SK-N-SH (cell line): Measurements from ENCODE around the gene OPCML. TPM values are rescaled to one million over a fixed set of nuclear protein-coding genes. Genes with fewer than 3 reads are reported as not detected.

Experiments
- CTCF ChIA-PET: fragments of 300-600, 350-600 bp; formaldehyde crosslinking; extraction: SDS; loops from one replicate; lab custom pipeline; 2021; lab: Yijun Ruan, JAX
- POLR2A ChIA-PET: fragments of 350-600 bp; sonication (Branson Sonifier 250); formaldehyde crosslinking; extraction: SDS; loops from one replicate; lab custom pipeline; 2020; ENCODE audit warnings: antibody characterized with exemption, inconsistent platforms; lab: Yijun Ruan, JAX
- DNase-seq: peaks from one replicate; pipeline ENCODE4 v3.0.0; 2012
- H2AFZ ChIP-seq: fragments of 200-600 bp; sonication (generic); 2 replicates; pipeline ENCODE4 v1.8.1; 2016; ENCODE audit warnings: antibody characterized with exemption, mild to moderate bottlenecking, low read depth
- H3F3A ChIP-seq: fragments of 200-600 bp; sonication (generic); replicated peaks from 2 replicates; pipeline ENCODE3; 2016; ENCODE audit warnings: antibody characterized with exemption, mild to moderate bottlenecking; ENCODE audit not compliant: insufficient read depth
- H3K27ac ChIP-seq, 2 experiments: fragments of 200-500 bp in 1 of 2; fragments of 200-600 bp in 1 of 2; sonication (Bioruptor generic) in 1 of 2; sonication (generic), shearing (Covaris generic) in 1 of 2; 2 replicates each; pipeline versions ENCODE4 v1.5.1 to v1.6.1; 2014 to 2016; ENCODE audit warnings: low read depth in 2 of 2, inconsistent platforms in 1 of 2, low read length in 1 of 2, mild to moderate bottlenecking in 1 of 2, mixed read lengths in 1 of 2
- H3K27me3 ChIP-seq: fragments of 200-600 bp; sonication (generic), shearing (Covaris generic); 2 replicates; pipeline ENCODE4 v1.6.1; 2016; ENCODE audit warnings: mixed run types; ENCODE audit not compliant: insufficient read depth
- H3K36me3 ChIP-seq, 2 experiments: fragments of 200-500 bp in 1 of 2; fragments of 200-600 bp in 1 of 2; sonication (Bioruptor generic) in 1 of 2; sonication (generic) in 1 of 2; replicated peaks in 1 of 2; 2 replicates each; pipeline versions ENCODE3 to v1.5.1; 2014 to 2016; ENCODE audit warnings: low read length in 1 of 2, mild to moderate bottlenecking in 1 of 2; ENCODE audit not compliant: insufficient read depth in 2 of 2, control insufficient read depth in 1 of 2
- H3K4me1 ChIP-seq, 2 experiments: fragments of 200-500 bp in 1 of 2; fragments of 200-600 bp in 1 of 2; sonication (Bioruptor generic) in 1 of 2; sonication (generic), shearing (Covaris generic) in 1 of 2; 2 replicates each; pipeline versions ENCODE4 v1.5.1 to v1.6.1; 2014 to 2016; ENCODE audit warnings: low read depth in 1 of 2, low read length in 1 of 2, mixed run types in 1 of 2; ENCODE audit not compliant: insufficient read depth in 2 of 2, control insufficient read depth in 1 of 2
- H3K4me2 ChIP-seq: fragments of 200-600 bp; sonication (generic), shearing (Covaris generic); 2 replicates; pipeline ENCODE4 v1.6.1; 2017; ENCODE audit warnings: mixed run types
- H3K4me3 ChIP-seq, 2 experiments: fragments of 200-500 bp in 1 of 2; fragments of 200-600 bp in 1 of 2; sonication (Bioruptor generic) in 1 of 2; sonication (generic), shearing (Covaris generic) in 1 of 2; 2 replicates each; pipeline versions ENCODE4 v1.5.1 to v1.8.1; 2014 to 2016; ENCODE audit warnings: low read depth in 2 of 2, inconsistent platforms in 1 of 2, low read length in 1 of 2, mild to moderate bottlenecking in 1 of 2, mixed read lengths in 1 of 2, moderate library complexity in 1 of 2
- H3K79me2 ChIP-seq: fragments of 200-600 bp; sonication (generic); 2 replicates; pipeline ENCODE4 v1.8.1; 2017; ENCODE audit warnings: mild to moderate bottlenecking; ENCODE audit not compliant: insufficient read depth
- H3K9ac ChIP-seq: fragments of 200-600 bp; sonication (generic); 2 replicates; pipeline ENCODE4 v1.6.1; 2017; ENCODE audit warnings: mixed run types
- H3K9me2 ChIP-seq: fragments of 200-600 bp; sonication (generic); 2 replicates; pipeline ENCODE4 v1.6.1; 2017; ENCODE audit warnings: mixed run types
- H3K9me3 ChIP-seq: fragments of 200-600 bp; sonication (generic); 2 replicates; pipeline ENCODE4 v1.6.1; 2017; ENCODE audit warnings: mixed run types, mild to moderate bottlenecking, moderate library complexity
- H4K20me1 ChIP-seq: fragments of 200-600 bp; sonication (generic); 2 replicates; pipeline ENCODE4 v1.6.1; 2017; ENCODE audit warnings: mild to moderate bottlenecking, mixed run types; ENCODE audit not compliant: insufficient read depth
- EP300 ChIP-seq, 2 experiments: IDR thresholded peaks; 2 replicates each; pipeline versions ENCODE4 v1.4.0 to v1.6.1; 2012; ENCODE audit warnings: borderline replicate concordance in 1 of 2, low read depth in 1 of 2, low read length in 1 of 2
- FOXJ3 ChIP-seq: sonication (generic); formaldehyde crosslinking; IDR thresholded peaks from 2 replicates; pipeline ENCODE4 v1.5.1; 2020; ENCODE audit warnings: mild to moderate bottlenecking, missing genetic modification reagents
- GATA2 ChIP-seq: sonication (generic); formaldehyde crosslinking; IDR thresholded peaks from 2 replicates; pipeline ENCODE4 v1.5.0; 2020; ENCODE audit warnings: mild to moderate bottlenecking, missing genetic modification reagents
- JUND ChIP-seq: IDR thresholded peaks from 2 replicates; pipeline ENCODE4 v1.4.0; 2012
- MAX ChIP-seq: IDR thresholded peaks from 2 replicates; pipeline ENCODE4 v1.4.0; 2012; ENCODE audit warnings: low read depth
- MEF2A ChIP-seq: IDR thresholded peaks from 2 replicates; pipeline ENCODE4 v1.4.0; 2012; ENCODE audit warnings: low read depth, borderline replicate concordance
- NFIC ChIP-seq: IDR thresholded peaks from 2 replicates; pipeline ENCODE4 v1.4.0; 2012; ENCODE audit warnings: borderline replicate concordance
- POLR2AphosphoS5 ChIP-seq: IDR thresholded peaks from 2 replicates; pipeline ENCODE4 v1.6.1; 2012; ENCODE audit warnings: low read depth, low read length
- RAD21 ChIP-seq: IDR thresholded peaks from 2 replicates; pipeline ENCODE4 v1.6.1; 2012; ENCODE audit warnings: mild to moderate bottlenecking, low read length
- RCOR1 ChIP-seq: fragments of 150-350 bp; IDR thresholded peaks from 2 replicates; pipeline ENCODE4 v1.6.1; 2017; ENCODE audit warnings: antibody characterized with exemption, low read length
- RFX5 ChIP-seq: IDR thresholded peaks from 2 replicates; pipeline ENCODE4 v1.6.1; 2012; ENCODE audit warnings: mild to moderate bottlenecking, improper control_type of control experiment, low read length
- TAF1 ChIP-seq: IDR thresholded peaks from 2 replicates; pipeline ENCODE4 v1.6.1; 2012; ENCODE audit warnings: low read depth, mild to moderate bottlenecking, low read length, moderate library complexity, borderline replicate concordance
- USF2 ChIP-seq: fragments of 150-350 bp; IDR thresholded peaks from 2 replicates; pipeline ENCODE4 v1.6.1; 2017; ENCODE audit warnings: antibody characterized with exemption, low read length, low read depth, borderline replicate concordance
- ZBTB33 ChIP-seq: IDR thresholded peaks from 2 replicates; pipeline ENCODE4 v1.4.0; 2012; ENCODE audit warnings: low read depth, borderline replicate concordance
- WGBS: methylation state at CpG from one replicate; pipeline ENCODE4 v1.1.6; 2017; ENCODE audit warnings: low lambda C conversion rate; 5-methylcytosine and 5-hydroxymethylcytosine counted together
- polyA plus RNA-seq, 3 experiments: library from polyadenylated mRNA; depleted of rRNA; stranded (reverse); fragments of >200 nt; gene quantifications; 2 replicates each; pipeline ENCODE4 v1.2.3, GENCODE V29; 2012
- TF ChIP-seq, protein P1 (sequence below): IDR thresholded peaks from 2 replicates; pipeline ENCODE4 v1.4.0; 2012; ENCODE audit warnings: low read depth, borderline replicate concordance
- TF ChIP-seq, protein P2 (sequence below): IDR thresholded peaks from 2 replicates; pipeline ENCODE4; 2012

OPCML gene
- polyA plus RNA-seq, 1 of the 3 experiments (the other 2 are of a cell fraction), result not detected

DNA sequence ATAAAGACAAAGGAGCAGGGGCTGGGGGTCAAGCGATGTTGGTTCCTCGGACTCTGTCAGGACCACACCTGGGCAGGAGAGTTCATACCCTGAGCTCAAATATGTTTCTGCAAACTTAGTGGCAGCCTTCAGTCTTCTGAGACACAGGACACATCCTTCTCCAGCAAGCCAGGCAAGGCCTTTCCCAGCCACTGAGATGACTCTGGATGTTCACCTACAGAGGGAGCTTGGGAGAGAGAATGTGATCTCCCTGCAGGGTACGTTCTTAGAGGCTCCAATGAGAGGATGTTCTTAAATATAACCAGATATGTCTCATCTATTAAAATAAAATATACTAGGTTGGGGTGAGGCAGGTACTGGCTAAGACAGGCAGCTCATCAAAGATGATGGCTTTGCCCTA, 461.5 kb downstream of the OPCML start:
- Histone ChIP-seq H3K9me2 (no peaks in the 10 kb centered on the region), H3F3A (no peaks in the 10 kb centered on the region), H3K27me3 (no peaks in the 10 kb centered on the region), H3K9ac (no peak overlapping the region), H2AFZ (no peak overlapping the region), H4K20me1 (no peaks in the 10 kb centered on the region), H3K79me2 (no peaks in the 10 kb centered on the region), H3K9me3 (no peaks in the 10 kb centered on the region), H3K4me3 (no peak overlapping the region), H3K4me2 (no peak overlapping the region), H3K27ac (no peak overlapping the region), H3K36me3 (no peaks in the 10 kb centered on the region), H3K4me1 (no peaks in the 10 kb centered on the region)
- DNase-seq, result no peak
- POLR2A ChIA-PET, result no interaction called here
- 18% methylated on average over 3 of the region's 3 CpGs for WGBS
- TF ChIP-seq USF2, result no peak
- TF ChIP-seq, protein P1, sequence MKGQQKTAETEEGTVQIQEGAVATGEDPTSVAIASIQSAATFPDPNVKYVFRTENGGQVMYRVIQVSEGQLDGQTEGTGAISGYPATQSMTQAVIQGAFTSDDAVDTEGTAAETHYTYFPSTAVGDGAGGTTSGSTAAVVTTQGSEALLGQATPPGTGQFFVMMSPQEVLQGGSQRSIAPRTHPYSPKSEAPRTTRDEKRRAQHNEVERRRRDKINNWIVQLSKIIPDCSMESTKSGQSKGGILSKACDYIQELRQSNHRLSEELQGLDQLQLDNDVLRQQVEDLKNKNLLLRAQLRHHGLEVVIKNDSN, result no peak
- TF ChIP-seq MEF2A, result no peak
- no peak for TF ChIP-seq RFX5
- TF ChIP-seq GATA2, result no peak
- TF ChIP-seq RCOR1, result no peak
- TF ChIP-seq, protein P2, sequence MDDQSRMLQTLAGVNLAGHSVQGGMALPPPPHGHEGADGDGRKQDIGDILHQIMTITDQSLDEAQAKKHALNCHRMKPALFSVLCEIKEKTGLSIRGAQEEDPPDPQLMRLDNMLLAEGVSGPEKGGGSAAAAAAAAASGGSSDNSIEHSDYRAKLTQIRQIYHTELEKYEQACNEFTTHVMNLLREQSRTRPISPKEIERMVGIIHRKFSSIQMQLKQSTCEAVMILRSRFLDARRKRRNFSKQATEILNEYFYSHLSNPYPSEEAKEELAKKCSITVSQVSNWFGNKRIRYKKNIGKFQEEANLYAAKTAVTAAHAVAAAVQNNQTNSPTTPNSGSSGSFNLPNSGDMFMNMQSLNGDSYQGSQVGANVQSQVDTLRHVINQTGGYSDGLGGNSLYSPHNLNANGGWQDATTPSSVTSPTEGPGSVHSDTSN, result no peak
- TF ChIP-seq EP300 (IDR thresholded peaks at IDR 0.05; ENCODE audit: borderline replicate concordance in 1 of 2, low read depth in 1 of 2, low read length in 1 of 2), result no peak
- no peak for TF ChIP-seq FOXJ3
- no peak for TF ChIP-seq MAX
- CTCF ChIA-PET, result interaction anchor here (0.6 to 5.2 kb wide), 3 partner anchors 8 to 747 kb away, joined by 4 to 28 read pairs (median 9); no protein-coding TSS in a partner anchor

DNA sequence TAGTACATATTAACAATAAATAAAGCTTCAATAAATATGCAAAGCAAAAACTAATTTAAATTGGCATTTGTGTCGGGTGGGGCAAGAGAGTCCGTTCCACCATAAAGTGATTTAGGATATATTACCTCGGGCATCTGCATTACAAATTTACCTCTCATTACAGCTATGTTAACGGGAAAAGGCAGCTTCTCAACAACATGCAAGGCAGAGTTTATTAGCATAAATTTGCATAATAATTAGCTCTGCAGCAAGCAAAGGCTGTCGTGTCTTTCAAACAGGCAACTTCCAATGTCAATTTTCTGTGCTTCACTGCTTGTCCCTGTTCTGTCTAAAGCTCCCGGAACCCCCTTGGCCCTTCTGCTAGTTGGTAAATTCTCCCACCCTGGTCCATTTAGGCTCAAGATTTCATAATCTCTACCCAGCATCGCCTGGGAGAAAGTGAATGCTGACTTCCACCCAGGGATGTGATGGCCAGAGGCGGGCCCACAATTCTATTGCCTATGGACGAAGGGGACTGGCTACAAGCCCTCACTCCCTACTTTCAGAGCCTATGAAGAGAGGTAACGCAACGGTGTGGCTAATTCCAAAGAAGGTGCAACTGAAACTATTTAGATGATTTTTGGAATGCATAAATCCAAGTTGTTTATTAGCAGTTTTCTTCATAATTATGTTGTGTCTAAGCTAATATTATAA, 462.1 kb downstream of the OPCML start:
- no peak overlapping the region for H3K27ac ChIP-seq
- H3K9me3 ChIP-seq, result no peaks in the 10 kb centered on the region
- no peaks in the 10 kb centered on the region for H3K4me1 ChIP-seq
- no peak overlapping the region for H3K4me2 ChIP-seq
- H3F3A ChIP-seq, result no peaks in the 10 kb centered on the region
- no peak overlapping the region for H3K9ac ChIP-seq
- H3K9me2 ChIP-seq, result no peaks in the 10 kb centered on the region
- CTCF ChIA-PET, result interaction anchor here (0.6 to 5.2 kb wide), 3 partner anchors 9 to 748 kb away, joined by 4 to 28 read pairs (median 9); no protein-coding TSS in a partner anchor
- WGBS, result 24% methylated on average over 11 of the region's 11 CpGs
- no peak for DNase-seq
- H2AFZ ChIP-seq, result no peak overlapping the region
- no peaks in the 10 kb centered on the region for H3K36me3 ChIP-seq
- no peak overlapping the region for H3K4me3 ChIP-seq
- H4K20me1 ChIP-seq, result no peaks in the 10 kb centered on the region
- TF ChIP-seq ZBTB33, result no peak
- TF ChIP-seq TAF1, result no peak
- TF ChIP-seq, protein P1, result no peak
- no peak for TF ChIP-seq EP300 (IDR thresholded peaks at IDR 0.05; ENCODE audit: borderline replicate concordance in 1 of 2, low read depth in 1 of 2, low read length in 1 of 2)
- no peak for TF ChIP-seq JUND
- TF ChIP-seq RAD21, result no peak
- no peak for TF ChIP-seq POLR2AphosphoS5
- no peak for TF ChIP-seq NFIC
- TF ChIP-seq, all 33 proteins: peak for 0
- no peaks in the 10 kb centered on the region for H3K79me2 ChIP-seq
- no peaks in the 10 kb centered on the region for H3K27me3 ChIP-seq
- POLR2A ChIA-PET, result no interaction called here
